ENCODE results near the gene PDIK1L. TPM values are rescaled to one million over a fixed set of nuclear protein-coding genes. Genes with fewer than 3 reads are reported as not detected.
"Not testable (repeated sequence)": the region's sequence is repeated elsewhere in the genome, so short reads cannot be mapped to it uniquely, and the experiment has no call there.

The PDIK1L gene
- total and polyA plus RNA-seq, 2 donors (not counting 3 experiments of a cell fraction or from before 2014, with no cell fraction given): 1.6 to 5.6 TPM

DNA sequence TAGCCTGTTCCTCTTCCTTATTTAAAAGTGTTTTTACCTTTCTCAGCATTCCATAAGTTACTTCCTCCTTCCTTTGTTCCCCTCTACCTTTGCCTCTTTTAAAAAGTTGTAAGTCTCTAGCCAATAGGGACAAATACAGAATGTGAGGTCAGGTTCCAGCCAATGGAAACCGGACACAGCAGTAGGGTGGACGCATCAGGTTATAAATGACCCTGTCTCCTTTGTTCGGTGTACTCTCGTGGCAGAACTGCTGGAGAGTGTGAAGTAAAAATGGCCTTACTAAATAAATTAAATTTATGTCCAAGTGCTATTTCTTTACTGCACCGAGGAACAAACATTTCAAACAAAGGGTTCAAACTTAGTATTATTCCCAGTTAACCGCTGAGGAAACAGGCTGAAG, 18.1 kb upstream of the PDIK1L start:
- H3K4me3 ChIP-seq (replicated peaks in 1 of 3; ENCODE audit: insufficient read depth in 1 of 3, low read depth in 1 of 3, low read length in 3 of 3); BruUV-seq (replicated peaks); H3K27me3 ChIP-seq (ENCODE audit: control insufficient read depth in 2 of 2, insufficient read depth in 2 of 2, low read length in 2 of 2); intact Hi-C loops (cut with micrococcal nuclease); H3K9ac ChIP-seq (replicated peaks; ENCODE audit: extremely low read depth, insufficient read depth, low read length); H3K4me2 ChIP-seq (ENCODE audit: insufficient read depth, low read length); DNase-seq (ENCODE audit: low read depth, low spot score); H3K27ac ChIP-seq (ENCODE audit: insufficient read depth, low read depth, low read length); H2AFZ ChIP-seq (ENCODE audit: low read depth, low read length); H3K9me1 ChIP-seq (replicated peaks; ENCODE audit: control insufficient read depth, extremely low read depth, insufficient read depth, low read length); dilution Hi-C loops (cut with MboI; ENCODE audit: extremely low pct_ligation_motif_present, low sequenced_read_pairs); H4K20me1 ChIP-seq (replicated peaks; ENCODE audit: control insufficient read depth, extremely low read depth, insufficient read depth, low read length); FAIRE-seq; POLR2A ChIA-PET; H3K36me3 ChIP-seq (ENCODE audit: control insufficient read depth in 2 of 2, extremely low read depth in 1 of 2, insufficient read depth in 2 of 2, low read length in 2 of 2); H3K9me3 ChIP-seq (replicated peaks; ENCODE audit: control insufficient read depth, insufficient read depth, low read length); H3K79me2 ChIP-seq (ENCODE audit: control insufficient read depth, insufficient read depth, low read length): not testable (repeated sequence)
- peaks cover 13% of the 10 kb centered on the region for H3K4me1 ChIP-seq (ENCODE audit: control insufficient read depth, extremely low read depth, insufficient read depth, low read length)
- CTCF ChIA-PET: interaction anchor here (1.1 kb wide), 1 partner anchor 57 kb away, joined by 3 read pairs; no protein-coding TSS in a partner anchor

DNA sequence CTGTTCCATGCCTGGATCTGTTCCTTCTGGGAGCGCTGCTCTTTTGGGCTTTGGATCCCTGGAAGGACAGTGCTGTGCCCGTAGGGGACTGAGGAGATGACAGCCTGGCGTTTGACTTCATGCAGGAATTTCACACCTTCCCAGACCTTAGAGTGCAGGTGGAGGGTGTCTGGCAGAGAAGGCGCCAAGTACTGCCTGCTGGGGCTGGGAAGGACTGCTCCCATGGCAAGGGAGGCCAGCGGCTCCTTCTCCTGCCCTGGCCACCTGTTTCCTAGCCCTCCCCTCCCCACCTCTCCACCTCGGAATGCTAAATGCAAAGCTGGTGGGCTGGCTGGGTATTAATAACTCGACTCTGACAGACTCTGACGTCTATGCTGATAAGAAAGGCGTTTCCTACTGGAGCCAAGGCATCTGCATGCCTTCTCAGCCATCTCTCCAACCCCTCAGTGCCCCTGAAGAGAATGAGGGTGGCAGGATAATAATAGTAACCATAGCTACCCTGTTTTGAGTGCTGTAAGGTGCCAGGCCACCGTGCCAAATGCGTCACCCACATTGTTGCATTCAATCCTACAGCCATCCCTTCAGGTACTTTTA, 17.5 kb upstream of the PDIK1L start:
- no peaks in the 10 kb centered on the region for H3K36me3 ChIP-seq (ENCODE audit: control insufficient read depth in 2 of 2, extremely low read depth in 1 of 2, insufficient read depth in 2 of 2, low read length in 2 of 2)
- H3K4me3 ChIP-seq (replicated peaks in 1 of 3; ENCODE audit: insufficient read depth in 1 of 3, low read depth in 1 of 3, low read length in 3 of 3): no peak overlapping the region
- no TSS peak for BruUV-seq (replicated peaks)
- no peak overlapping the region for H3K27ac ChIP-seq (ENCODE audit: insufficient read depth, low read depth, low read length)
- CTCF ChIA-PET: interaction anchor here (1.1 kb wide), 1 partner anchor 58 kb away, joined by 3 read pairs; no protein-coding TSS in a partner anchor
- POLR2A ChIA-PET: no interaction called here
- H3K4me1 ChIP-seq (ENCODE audit: control insufficient read depth, extremely low read depth, insufficient read depth, low read length): peaks cover 13% of the 10 kb centered on the region
- peak overlapping the region; percentile 69 for H2AFZ ChIP-seq (ENCODE audit: low read depth, low read length)
- peaks cover 0 to 8% of the 10 kb centered on the region in 2 experiments for H3K27me3 ChIP-seq (ENCODE audit: control insufficient read depth in 2 of 2, insufficient read depth in 2 of 2, low read length in 2 of 2)
- H3K4me2 ChIP-seq (ENCODE audit: insufficient read depth, low read length): no peak overlapping the region
- dilution Hi-C loops (cut with MboI; ENCODE audit: extremely low pct_ligation_motif_present, low sequenced_read_pairs) (no loop called here), intact Hi-C loops (cut with micrococcal nuclease) (no loop called here)
- H3K9ac ChIP-seq (replicated peaks; ENCODE audit: extremely low read depth, insufficient read depth, low read length): no peak overlapping the region
- DNase-seq (ENCODE audit: low read depth, low spot score): no peak
- no peak for FAIRE-seq
- no peaks in the 10 kb centered on the region for H3K9me3 ChIP-seq (replicated peaks; ENCODE audit: control insufficient read depth, insufficient read depth, low read length)
- no peaks in the 10 kb centered on the region for H3K79me2 ChIP-seq (ENCODE audit: control insufficient read depth, insufficient read depth, low read length)
- H4K20me1 ChIP-seq (replicated peaks; ENCODE audit: control insufficient read depth, extremely low read depth, insufficient read depth, low read length): no peaks in the 10 kb centered on the region
- no peaks in the 10 kb centered on the region for H3K9me1 ChIP-seq (replicated peaks; ENCODE audit: control insufficient read depth, extremely low read depth, insufficient read depth, low read length)
- TF ChIP-seq EZH2 (IDR thresholded peaks at IDR 0.05; ENCODE audit: borderline replicate concordance, low read depth, low read length, severe bottlenecking) (no peak), POLR2AphosphoS5 (IDR thresholded peaks at IDR 0.05; ENCODE audit: insufficient read depth, low read depth, low read length) (no peak)
